HEK293T (cell line): Measurements from ENCODE around the gene PDXP.

ENCODE experiments used
- CTCF ChIA-PET: fragments of 350-600 bp; formaldehyde crosslinking; extraction: SDS; loops from one replicate; lab custom pipeline; 2021; ENCODE audit warnings: antibody characterized with exemption, inconsistent platforms; lab: Yijun Ruan, JAX
- POLR2A ChIA-PET: fragments of 350-600 bp; formaldehyde crosslinking; extraction: SDS; loops from one replicate; lab custom pipeline; 2020; ENCODE audit warnings: antibody characterized with exemption, inconsistent platforms; lab: Yijun Ruan, JAX
- DNase-seq: peaks from one replicate; pipeline ENCODE4 v3.0.0; 2012; ENCODE audit warnings: mixed read lengths; ENCODE audit errors: extremely low spot score
- ARNT ChIP-seq: fragments of 450-650 bp; IDR thresholded peaks from 2 replicates; pipeline ENCODE4 v1.6.1; 2017; ENCODE audit warnings: mild to moderate bottlenecking
- BHLHE40 ChIP-seq: fragments of 450-650 bp; IDR thresholded peaks from 2 replicates; pipeline ENCODE4 v1.6.1; 2016; ENCODE audit warnings: mild to moderate bottlenecking, moderate library complexity, borderline replicate concordance
- CTBP1 ChIP-seq: fragments of 450-650 bp; IDR thresholded peaks from 2 replicates; pipeline ENCODE4 v1.6.1; 2016; ENCODE audit warnings: borderline replicate concordance
- ELF4 ChIP-seq: fragments of 450-650 bp; IDR thresholded peaks from 2 replicates; pipeline ENCODE4 v1.6.1; 2017; ENCODE audit warnings: antibody characterized with exemption
- FOXA1 ChIP-seq: fragments of 450-650 bp; IDR thresholded peaks from 2 replicates; pipeline ENCODE4 v1.6.1; 2016; ENCODE audit warnings: mild to moderate bottlenecking
- FOXK2 ChIP-seq: fragments of 450-650 bp; IDR thresholded peaks from 2 replicates; pipeline ENCODE4 v1.6.1; 2016; ENCODE audit warnings: mild to moderate bottlenecking
- FOXM1 ChIP-seq: fragments of 450-650 bp; IDR thresholded peaks from 2 replicates; pipeline ENCODE4 v1.6.1; 2017; ENCODE audit warnings: mild to moderate bottlenecking, borderline replicate concordance
- HDGF ChIP-seq: fragments of 450-650 bp; IDR thresholded peaks from 2 replicates; pipeline ENCODE4 v1.6.1; 2017; ENCODE audit warnings: antibody characterized with exemption, borderline replicate concordance
- L3MBTL2 ChIP-seq: fragments of 450-650 bp; conservative IDR thresholded peaks from 2 replicates; pipeline ENCODE4 v1.6.1; 2016; ENCODE audit warnings: mild to moderate bottlenecking
- LEF1 ChIP-seq: fragments of 450-650 bp; IDR thresholded peaks from 2 replicates; pipeline ENCODE4 v1.6.1; 2017; ENCODE audit warnings: mild to moderate bottlenecking, borderline replicate concordance
- NFRKB ChIP-seq: fragments of 450-650 bp; IDR thresholded peaks from 2 replicates; pipeline ENCODE4 v1.6.1; 2016; ENCODE audit warnings: mild to moderate bottlenecking, moderate library complexity
- PKNOX1 ChIP-seq: fragments of 450-650 bp; IDR thresholded peaks from 2 replicates; pipeline ENCODE4 v1.6.1; 2016
- SP1 ChIP-seq: fragments of 450-650 bp; IDR thresholded peaks from 2 replicates; pipeline ENCODE4 v1.6.1; 2017
- SUZ12 ChIP-seq: fragments of 450-650 bp; IDR thresholded peaks from 2 replicates; pipeline ENCODE4 v1.6.1; 2016; ENCODE audit warnings: mild to moderate bottlenecking
- TARDBP ChIP-seq: fragments of 450-650 bp; IDR thresholded peaks from 2 replicates; pipeline ENCODE4 v1.6.1; 2016
- ZNF384 ChIP-seq: fragments of 450-650 bp; IDR thresholded peaks from 2 replicates; pipeline ENCODE4 v1.6.1; 2016

Gene PDXP

GRCh38 chr22:37705205-37705604 is 46.7 kb downstream of the PDXP start:
- DNase-seq, result no peak
- ChIA-PET POLR2A (no interaction called here), CTCF (interaction anchor here (0.7 kb wide), 1 partner anchor 10 kb away, joined by 3 read pairs; no protein-coding TSS in a partner anchor)
- TF ChIP-seq ZNF384, result no peak

GRCh38 chr22:37708580-37709444 is 50.3 kb downstream of the PDXP start:
- no peak for DNase-seq
- TF ChIP-seq FOXA1 (no peak), FOXK2 (no peak), ARNT (no peak), NFRKB (no peak), TARDBP (no peak), L3MBTL2 (no peak), LEF1 (no peak), HDGF (no peak), ZNF384 (no peak), CTBP1 (no peak)
- POLR2A ChIA-PET, result no interaction called here
- CTCF ChIA-PET, result interaction anchor here (0.6 kb wide), 1 partner anchor 65 kb away, joined by 3 read pairs; no protein-coding TSS in a partner anchor

- TF ChIP-seq SUZ12, result no peak
- TF ChIP-seq LEF1, result no peak
- TF ChIP-seq HDGF, result no peak
- TF ChIP-seq CTBP1, result no peak
- no peak for TF ChIP-seq L3MBTL2
- no peak for TF ChIP-seq ARNT
- no peak for TF ChIP-seq NFRKB
- TF ChIP-seq FOXM1, result no peak
- no peak for TF ChIP-seq ELF4
- no peak for TF ChIP-seq FOXA1
- no peak for TF ChIP-seq PKNOX1
- no peak for TF ChIP-seq TARDBP
- TF ChIP-seq FOXK2, result no peak
- no peak for TF ChIP-seq BHLHE40
- TF ChIP-seq ZNF384, result no peak
- TF ChIP-seq SP1, result no peak
- ChIA-PET CTCF (no interaction called here), POLR2A (no interaction called here)
- DNase-seq, result no peak
Observed at GRCh38 chr22:37709445-37709765, 50.9 kb downstream of the PDXP start.

- DNase-seq, result no peak
- ChIA-PET POLR2A (no interaction called here), CTCF (no interaction called here)
- TF ChIP-seq TARDBP, result no peak
- TF ChIP-seq FOXA1, result no peak
- no peak for TF ChIP-seq NFRKB
- TF ChIP-seq LEF1, result no peak
- TF ChIP-seq SUZ12, result no peak
- TF ChIP-seq BHLHE40, result no peak
- TF ChIP-seq ARNT, result no peak
- TF ChIP-seq FOXK2, result no peak
- TF ChIP-seq HDGF, result no peak
- TF ChIP-seq L3MBTL2, result no peak
- TF ChIP-seq ELF4, result no peak
- TF ChIP-seq SP1, result no peak
- no peak for TF ChIP-seq ZNF384
- TF ChIP-seq CTBP1, result no peak
Observed at GRCh38 chr22:37710675-37711074, 52.2 kb downstream of the PDXP start.

- DNase-seq, result no peak
- POLR2A ChIA-PET, result no interaction called here
- TF ChIP-seq ARNT (no peak), PKNOX1 (no peak), ELF4 (no peak), LEF1 (no peak), ZNF384 (no peak), L3MBTL2 (no peak), FOXM1 (no peak), FOXK2 (no peak), SUZ12 (no peak), NFRKB (no peak), CTBP1 (no peak), TARDBP (no peak), BHLHE40 (no peak), SP1 (no peak), HDGF (no peak), FOXA1 (no peak)
- CTCF ChIA-PET, result interaction anchor here (1.0 kb wide), 1 partner anchor 68 kb away, joined by 3 read pairs; no protein-coding TSS in a partner anchor
Observed at GRCh38 chr22:37711490-37711889, 53.0 kb downstream of the PDXP start.

GRCh38 chr22:37713761-37714160 is 55.2 kb downstream of the PDXP start:
- no peak for DNase-seq
- TF ChIP-seq BHLHE40, result no peak
- no peak for TF ChIP-seq ZNF384
- TF ChIP-seq FOXA1, result no peak
- no peak for TF ChIP-seq L3MBTL2
- TF ChIP-seq NFRKB, result no peak
- no peak for TF ChIP-seq ARNT
- no peak for TF ChIP-seq TARDBP
- no peak for TF ChIP-seq LEF1
- TF ChIP-seq FOXK2, result no peak
- TF ChIP-seq CTBP1, result no peak
- TF ChIP-seq SUZ12, result no peak
- no peak for TF ChIP-seq SP1
- TF ChIP-seq HDGF, result no peak
- TF ChIP-seq PKNOX1, result no peak
- no peak for TF ChIP-seq ELF4
- no peak for TF ChIP-seq FOXM1
- CTCF ChIA-PET, result interaction anchor here (1.1 kb wide), 1 partner anchor 18 kb away, joined by 3 read pairs; no protein-coding TSS in a partner anchor
- POLR2A ChIA-PET, result interaction anchor here (1.8 kb wide), 1 partner anchor 56 kb away, joined by 5 read pairs; the partner anchor contains the start of gene PDXP
